Measurements from ENCODE around the gene STK10.

Gene STK10

DNA sequence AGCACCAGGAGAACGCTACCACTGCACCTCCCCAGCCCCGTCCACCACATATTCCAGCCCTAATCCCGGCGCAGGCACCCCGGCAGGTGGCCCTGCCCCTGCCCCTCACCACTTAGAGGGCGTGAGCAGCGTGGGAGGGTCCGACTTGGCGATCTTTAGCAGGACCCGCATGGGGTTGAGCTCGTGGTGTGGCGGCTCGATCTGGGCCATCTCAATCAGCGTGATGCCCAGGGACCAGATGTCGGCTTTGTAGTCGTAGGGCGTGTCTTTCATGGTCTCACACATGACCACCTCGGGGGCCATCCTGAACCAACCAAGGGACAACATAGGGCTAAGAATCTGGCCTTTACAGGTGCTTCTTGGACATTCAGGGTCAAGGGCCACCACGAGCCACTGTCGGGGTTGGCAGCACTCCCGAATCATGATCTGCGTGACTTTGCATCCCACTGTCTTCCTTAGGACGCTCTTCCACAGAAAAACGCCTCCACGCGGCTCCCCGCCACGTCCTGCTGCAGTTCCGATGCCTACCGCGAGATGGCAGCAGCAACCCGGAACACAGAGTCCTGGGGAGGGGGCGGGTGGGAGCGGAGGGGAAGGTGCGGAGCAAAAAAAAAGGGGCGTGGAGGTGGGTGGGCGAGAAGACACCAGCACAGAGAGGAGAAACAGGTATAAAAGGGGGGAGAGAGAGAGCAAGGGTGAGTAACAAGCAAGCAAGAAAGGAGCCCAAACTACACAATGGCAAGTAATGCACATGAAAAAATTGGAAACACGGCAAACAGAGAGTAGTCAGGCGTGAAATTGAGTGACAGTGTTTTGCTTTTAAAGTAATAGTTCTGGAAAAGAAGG is 81.3 kb downstream of the STK10 start:
- peak; percentile 55 for DNase-seq

- DNase-seq = no peak
Measured at GRCh38 chr5:172105811-172106210, 82.2 kb downstream of the STK10 start.

DNA sequence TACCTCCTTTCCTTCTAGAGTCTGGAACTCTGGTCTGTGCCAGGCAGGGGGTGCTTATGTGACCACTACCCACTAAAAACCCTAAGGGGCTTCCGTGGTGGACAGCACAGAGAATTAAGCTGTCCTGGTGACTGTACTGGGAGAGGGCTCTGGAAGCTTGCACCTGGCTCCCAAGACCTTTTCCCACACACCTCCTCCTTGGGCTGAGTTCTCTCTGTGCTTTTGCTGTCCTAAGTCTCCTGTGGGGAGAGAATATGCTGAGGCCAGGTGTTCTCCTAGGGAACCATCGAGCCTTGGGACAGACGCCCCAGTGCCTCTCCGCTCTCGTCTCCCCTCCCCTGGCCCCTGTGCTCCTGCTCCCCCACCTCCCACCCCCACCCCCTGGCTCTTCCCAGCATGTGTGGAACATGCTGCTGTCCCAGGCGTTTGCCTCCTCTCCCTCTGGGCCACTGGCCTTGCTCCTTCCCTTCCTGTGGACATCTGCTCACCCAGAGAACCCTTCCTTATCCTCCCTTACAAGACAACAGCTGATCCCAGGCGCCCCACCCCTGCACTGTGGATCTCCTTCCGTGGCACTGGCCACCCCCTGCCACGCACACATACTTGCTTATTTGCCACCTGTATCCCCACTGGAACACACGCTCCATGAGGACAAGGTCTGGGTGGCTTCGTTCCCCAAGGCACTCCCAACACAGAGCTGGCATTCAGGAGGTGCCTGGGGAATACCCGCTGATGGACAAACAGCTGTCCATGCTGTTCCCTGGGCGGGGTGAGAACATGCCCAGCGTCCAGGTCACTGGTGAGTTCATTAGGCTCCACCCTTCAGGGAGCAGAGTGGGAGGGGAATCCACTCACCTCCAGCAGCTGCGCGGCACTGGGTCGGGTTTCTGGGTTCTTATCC is 83.0 kb downstream of the STK10 start:
- no peak for DNase-seq

GRCh38 chr5:172104021-172104420 is 84.0 kb downstream of the STK10 start:
- no peak for DNase-seq

- no peak for DNase-seq
Measured at GRCh38 chr5:172102913-172103626, 85.0 kb downstream of the STK10 start.

DNA sequence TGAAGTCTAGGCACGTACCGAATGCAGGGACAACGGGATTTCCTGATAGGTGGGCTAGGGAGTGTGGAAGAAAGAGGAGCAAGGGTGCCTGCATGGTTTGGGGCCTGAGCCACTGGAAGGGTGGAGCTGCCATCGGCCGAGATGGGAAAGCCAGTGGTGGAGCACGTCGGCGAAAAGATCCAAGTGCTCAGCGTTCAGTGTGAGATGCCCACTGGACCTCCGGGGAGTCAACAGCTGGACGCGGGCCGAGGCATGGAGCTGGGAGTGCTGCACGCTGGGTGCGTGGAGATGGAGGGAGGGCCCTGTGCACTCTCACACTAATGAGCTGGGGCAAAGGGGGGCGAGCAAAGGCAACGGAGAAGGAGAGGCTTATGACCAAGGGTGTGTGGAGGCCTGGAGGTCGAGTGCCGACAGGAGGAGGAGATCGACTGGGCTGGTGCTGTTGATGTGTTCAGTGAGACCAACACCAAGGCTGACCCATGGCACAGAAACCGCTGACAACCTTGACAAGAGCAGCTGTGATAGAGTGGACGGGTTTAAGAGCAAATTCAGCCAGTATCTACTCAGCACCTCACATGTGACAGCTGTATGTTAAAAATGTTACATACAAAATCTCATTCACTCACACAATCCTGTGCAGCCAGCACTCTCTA is 85.7 kb downstream of the STK10 start:
- DNase-seq = no peak

GRCh38 chr5:172101547-172102217 is 86.3 kb downstream of the STK10 start:
- no peak for DNase-seq

DNA sequence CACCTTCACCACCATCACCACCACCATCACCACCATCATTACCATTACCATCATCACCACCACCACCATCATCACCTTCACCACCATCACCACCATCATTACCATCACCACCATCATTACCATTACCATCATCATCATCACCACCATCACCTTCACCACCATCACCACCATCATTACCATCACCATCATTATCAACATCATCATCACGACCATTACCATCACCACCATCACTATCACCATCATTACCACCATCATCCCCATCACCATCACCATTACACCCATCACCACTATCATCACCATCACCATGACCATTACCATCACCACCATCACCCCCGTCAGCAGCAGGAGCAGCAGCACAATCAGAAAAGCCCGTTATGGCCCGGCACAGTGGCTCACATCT is 89.1 kb downstream of the STK10 start:
- DNase-seq = no peak

- no peak for DNase-seq
Measured at GRCh38 chr5:172098046-172098445, 90.0 kb downstream of the STK10 start.

DNA sequence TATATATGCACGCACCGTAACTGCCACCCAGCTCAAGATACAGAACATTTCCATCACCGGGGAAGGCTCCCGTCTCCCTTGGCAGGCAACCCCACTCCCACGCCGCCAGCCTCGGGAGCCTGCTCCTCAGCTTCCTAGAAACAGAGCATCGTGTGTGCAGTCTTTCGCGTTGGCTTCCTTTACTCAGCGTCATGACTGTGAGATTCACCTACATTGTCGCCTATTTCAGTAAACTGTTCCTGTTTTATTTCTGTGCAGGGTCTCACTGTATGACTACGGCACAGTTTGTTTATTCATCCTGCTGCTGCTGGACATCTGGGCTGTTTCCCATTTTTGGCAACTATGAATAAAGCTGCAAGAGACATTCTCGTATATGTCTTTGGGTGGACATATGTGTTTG is 90.7 kb downstream of the STK10 start:
- no peak for DNase-seq

DNA sequence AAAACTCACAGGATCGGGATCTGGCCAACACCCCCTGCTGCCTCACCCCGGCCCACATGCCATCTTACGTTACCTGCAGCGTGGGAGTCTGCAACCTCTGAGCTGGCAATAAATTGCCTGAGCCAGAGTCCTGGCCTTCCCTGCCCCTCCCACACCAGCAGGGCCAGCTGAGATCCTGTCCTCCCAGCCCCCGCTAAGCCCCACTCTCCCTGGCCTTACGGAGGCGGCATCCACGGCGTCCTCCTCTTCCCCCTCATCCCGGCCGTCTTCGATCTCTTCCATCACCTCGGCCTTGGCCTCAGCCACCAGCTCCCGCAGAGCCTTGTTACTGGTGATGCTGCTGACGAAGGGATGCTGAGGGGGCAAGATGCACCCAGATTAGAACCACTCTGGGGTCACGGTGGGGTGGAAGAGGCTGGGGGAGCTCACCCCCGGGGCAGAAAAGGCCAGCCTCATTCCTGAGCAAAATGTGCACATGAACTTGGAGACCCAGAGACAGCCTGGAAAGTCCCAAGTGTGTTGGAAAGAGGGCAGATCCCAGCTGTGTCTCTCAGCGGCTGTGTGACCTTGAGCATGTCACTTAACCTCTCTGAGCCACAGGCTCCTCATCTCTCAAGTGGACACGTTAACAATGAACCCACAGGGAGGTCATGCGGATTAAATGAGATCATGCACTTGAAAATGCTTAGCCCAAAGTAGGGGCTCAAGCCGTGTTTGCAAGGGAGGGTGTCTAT is 91.7 kb downstream of the STK10 start:
- no peak for DNase-seq

DNA sequence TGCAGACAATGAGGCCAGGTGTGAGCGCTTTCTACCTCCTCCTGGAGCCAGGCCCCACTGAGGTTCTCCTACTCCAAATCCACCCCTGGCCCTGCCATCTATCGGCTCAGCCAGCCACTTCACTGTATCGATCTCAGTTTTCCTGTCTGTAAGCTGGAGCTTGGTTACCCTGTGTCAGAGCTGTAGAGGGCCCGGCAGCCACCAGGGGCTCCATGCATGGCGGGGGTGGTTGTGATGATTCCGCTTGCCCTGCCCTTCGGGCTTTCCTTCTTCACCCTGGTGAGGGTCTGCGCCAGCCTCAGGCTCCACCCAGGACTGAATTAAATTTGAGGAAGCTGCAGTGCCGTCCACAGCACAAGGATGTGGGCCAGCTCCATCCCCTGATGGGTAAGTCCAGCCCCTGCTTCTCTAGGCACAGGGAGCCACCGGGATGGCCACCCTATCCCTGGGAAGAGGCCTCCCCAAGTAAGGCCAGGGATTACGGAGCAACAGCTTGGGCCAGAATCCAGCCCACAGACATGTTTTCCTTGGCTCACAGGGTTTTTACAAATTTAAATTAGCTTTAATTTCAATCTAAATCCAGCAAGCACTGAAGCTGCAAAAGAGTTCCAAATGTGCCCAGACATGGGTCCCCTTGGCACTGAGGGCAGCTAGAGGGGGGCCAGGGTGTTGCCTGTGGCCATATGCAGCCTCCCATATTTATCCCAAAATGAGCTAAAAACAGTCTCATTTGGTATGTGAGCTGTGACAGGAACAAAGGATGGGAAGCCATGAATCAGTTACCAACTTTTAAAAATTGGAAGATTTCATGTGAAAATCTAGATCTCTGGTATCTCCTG is 92.4 kb downstream of the STK10 start:
- no peak for DNase-seq

DNA sequence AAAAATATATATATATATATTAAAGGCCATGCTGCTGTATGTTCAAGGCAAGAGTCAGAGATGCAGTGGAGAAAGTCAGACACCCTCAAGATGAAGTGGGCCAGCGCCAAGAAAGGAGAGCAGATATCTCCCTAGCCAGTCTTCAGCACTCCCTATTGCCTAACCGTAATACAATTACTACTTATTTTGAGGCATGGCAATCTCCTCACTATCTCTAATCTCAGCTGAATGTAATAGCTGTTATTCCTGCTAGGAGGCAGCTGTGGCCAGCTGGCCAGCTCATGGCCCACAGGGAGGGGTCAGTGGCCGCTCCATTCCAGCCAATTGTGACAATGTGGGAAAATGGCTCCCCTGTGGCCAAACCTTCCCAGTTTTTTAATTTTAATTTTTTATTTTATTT is 94.1 kb downstream of the STK10 start:
- no peak for DNase-seq

DNA sequence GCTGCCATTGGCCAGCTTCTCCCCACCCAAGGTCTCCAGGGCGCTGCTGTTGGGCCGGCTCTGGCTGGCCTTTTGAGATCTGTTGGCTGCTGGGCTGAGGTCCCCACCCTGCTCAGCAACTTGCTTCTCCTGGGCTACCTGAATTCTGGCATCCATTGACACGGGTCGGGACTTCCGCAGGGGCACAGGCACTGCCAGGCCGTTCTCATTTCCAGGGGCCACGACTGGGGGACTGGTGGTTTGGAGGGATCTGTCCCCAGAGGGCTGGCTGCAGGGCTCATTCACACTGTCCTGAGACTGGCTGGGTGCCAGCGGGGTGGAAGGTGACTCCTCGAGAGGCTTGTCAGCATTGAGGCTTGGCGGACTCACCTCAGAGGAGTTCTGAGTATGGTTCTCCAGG is 94.5 kb downstream of the STK10 start:
- no peak for DNase-seq

GRCh38 chr5:172091956-172092732 is 95.9 kb downstream of the STK10 start:
- no peak for DNase-seq

- no peak for DNase-seq
Measured at GRCh38 chr5:172090976-172091547, 97.0 kb downstream of the STK10 start.

- DNase-seq = no peak
Measured at GRCh38 chr5:172089298-172090117, 98.5 kb downstream of the STK10 start.

DNA sequence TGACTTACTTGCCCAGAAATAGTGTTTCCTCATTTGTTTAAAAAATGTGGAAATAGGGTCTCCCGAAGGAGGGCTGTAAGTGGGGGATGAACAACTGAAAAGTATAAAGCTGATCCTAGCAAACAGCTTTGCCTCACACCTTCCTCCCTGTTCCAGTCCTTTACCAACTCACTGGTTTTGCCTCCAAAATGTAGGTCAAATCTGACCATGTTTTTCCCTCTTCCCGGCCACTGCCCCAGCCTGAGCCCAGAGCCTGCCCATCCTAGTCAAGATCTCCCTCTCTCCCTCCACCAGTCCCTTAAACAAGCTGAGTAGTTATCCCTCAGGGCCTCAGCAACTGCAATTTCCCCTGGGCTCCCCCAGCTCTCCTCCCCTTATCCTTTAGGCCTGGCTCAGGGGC is 99.2 kb downstream of the STK10 start:
- DNase-seq = no peak

Measured in RPMI8226 (cell line).